H1 (cell line): ENCODE measurements around the gene NAA10. TPM values are rescaled to one million over a fixed set of nuclear protein-coding genes. Genes with fewer than 3 reads are reported as not detected.

Experiments
- BRCA1 ChIP-seq: IDR thresholded peaks from 2 replicates; pipeline ENCODE4 v1.6.1; 2012; ENCODE audit warnings: low read depth, low read length, improper control_type of control experiment
- CEBPB ChIP-seq: IDR thresholded peaks from 2 replicates; pipeline ENCODE4 v1.6.1; 2012; ENCODE audit warnings: low read depth, low read length
- CTBP2 ChIP-seq: IDR thresholded peaks from 2 replicates; pipeline ENCODE4 v1.7.0; 2011; ENCODE audit warnings: borderline replicate concordance, mild to moderate bottlenecking, moderate library complexity, mixed read lengths, low read length; ENCODE audit not compliant: insufficient read depth, insufficient read length
- KDM4A ChIP-seq: IDR thresholded peaks from one replicate; pipeline ENCODE4 v1.7.1; 2012; ENCODE audit warnings: low read depth, mild to moderate bottlenecking, moderate library complexity, low read length, inconsistent platforms; ENCODE audit not compliant: severe bottlenecking
- MAFK ChIP-seq: IDR thresholded peaks from 2 replicates; pipeline ENCODE4 v1.6.1; 2012; ENCODE audit warnings: low read depth, mild to moderate bottlenecking, improper control_type of control experiment, low read length
- SIN3A ChIP-seq, 2 experiments: IDR thresholded peaks in 1 of 2; conservative IDR thresholded peaks in 1 of 2; 2 replicates each; pipeline ENCODE4 v1.6.1; 2011 to 2012; ENCODE audit warnings: low read length in 2 of 2, improper control_type of control experiment in 1 of 2, low read depth in 1 of 2, mild to moderate bottlenecking in 1 of 2
- ZNF274 ChIP-seq: IDR thresholded peaks from 2 replicates; pipeline ENCODE4 v1.7.0; 2012; ENCODE audit warnings: low read length, borderline replicate concordance; ENCODE audit errors: extremely low read depth
- polyA plus RNA-seq, 7 experiments: library from polyadenylated mRNA; depleted of rRNA in 3 of 7; stranded (reverse) in 5 of 7; unstranded in 2 of 7; fragments of >200 nt in 5 of 7; fragments of 200-250 nt in 2 of 7; gene quantifications; 1 replicate in 5 of 7; 2 replicates in 1 of 7; 4 replicates in 1 of 7; pipeline versions ENCODE4 v1.2.1 to v1.2.3, GENCODE V29; 2011 to 2013; ENCODE audit warnings: missing spikeins in 2 of 7, mixed read lengths in 2 of 7
- total RNA-seq: library from RNA; stranded (reverse); fragmentation: NEBNext Ultra II Directional; extraction: Animal tissue kit (Norgen Biotek cat#: 25700); gene quantifications from 2 replicates; pipeline ENCODE4 v1.2.1, GENCODE V29; 2021
- TF ChIP-seq, protein P1 (sequence below): fragments of 300-600 bp; sonication (generic); IDR thresholded peaks from 2 replicates; pipeline ENCODE4 v1.7.1; 2012; ENCODE audit warnings: low read length, moderate library complexity, mild to moderate bottlenecking, inconsistent platforms; ENCODE audit not compliant: insufficient replicate concordance

NAA10 gene
- total and polyA plus RNA-seq, 2 of the 8 experiments (the other 6 are each of a cell fraction or from before 2014, with no cell fraction given) = 80.4 to 98.8 TPM

DNA sequence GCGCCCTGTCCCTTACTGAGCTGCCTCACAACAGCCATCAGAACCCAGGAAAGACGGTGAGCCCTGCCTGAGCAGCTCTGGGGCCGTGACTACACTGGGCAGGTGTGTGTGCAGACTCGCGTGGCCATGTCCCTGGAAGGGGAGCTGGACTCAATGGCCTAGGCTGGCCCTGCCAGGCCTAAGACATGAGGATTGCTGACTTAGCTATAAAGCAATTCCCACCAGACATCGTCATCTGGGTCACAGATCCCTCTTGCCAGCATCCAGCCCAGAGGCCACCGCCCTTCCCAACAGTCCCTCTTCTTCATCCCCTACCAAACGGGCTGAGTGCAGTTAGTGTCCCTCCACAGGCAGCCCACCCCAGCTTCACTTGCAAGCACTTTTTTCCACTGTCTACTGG, 3.7 kb downstream of the NAA10 start (continued):
- TF ChIP-seq, protein P1, sequence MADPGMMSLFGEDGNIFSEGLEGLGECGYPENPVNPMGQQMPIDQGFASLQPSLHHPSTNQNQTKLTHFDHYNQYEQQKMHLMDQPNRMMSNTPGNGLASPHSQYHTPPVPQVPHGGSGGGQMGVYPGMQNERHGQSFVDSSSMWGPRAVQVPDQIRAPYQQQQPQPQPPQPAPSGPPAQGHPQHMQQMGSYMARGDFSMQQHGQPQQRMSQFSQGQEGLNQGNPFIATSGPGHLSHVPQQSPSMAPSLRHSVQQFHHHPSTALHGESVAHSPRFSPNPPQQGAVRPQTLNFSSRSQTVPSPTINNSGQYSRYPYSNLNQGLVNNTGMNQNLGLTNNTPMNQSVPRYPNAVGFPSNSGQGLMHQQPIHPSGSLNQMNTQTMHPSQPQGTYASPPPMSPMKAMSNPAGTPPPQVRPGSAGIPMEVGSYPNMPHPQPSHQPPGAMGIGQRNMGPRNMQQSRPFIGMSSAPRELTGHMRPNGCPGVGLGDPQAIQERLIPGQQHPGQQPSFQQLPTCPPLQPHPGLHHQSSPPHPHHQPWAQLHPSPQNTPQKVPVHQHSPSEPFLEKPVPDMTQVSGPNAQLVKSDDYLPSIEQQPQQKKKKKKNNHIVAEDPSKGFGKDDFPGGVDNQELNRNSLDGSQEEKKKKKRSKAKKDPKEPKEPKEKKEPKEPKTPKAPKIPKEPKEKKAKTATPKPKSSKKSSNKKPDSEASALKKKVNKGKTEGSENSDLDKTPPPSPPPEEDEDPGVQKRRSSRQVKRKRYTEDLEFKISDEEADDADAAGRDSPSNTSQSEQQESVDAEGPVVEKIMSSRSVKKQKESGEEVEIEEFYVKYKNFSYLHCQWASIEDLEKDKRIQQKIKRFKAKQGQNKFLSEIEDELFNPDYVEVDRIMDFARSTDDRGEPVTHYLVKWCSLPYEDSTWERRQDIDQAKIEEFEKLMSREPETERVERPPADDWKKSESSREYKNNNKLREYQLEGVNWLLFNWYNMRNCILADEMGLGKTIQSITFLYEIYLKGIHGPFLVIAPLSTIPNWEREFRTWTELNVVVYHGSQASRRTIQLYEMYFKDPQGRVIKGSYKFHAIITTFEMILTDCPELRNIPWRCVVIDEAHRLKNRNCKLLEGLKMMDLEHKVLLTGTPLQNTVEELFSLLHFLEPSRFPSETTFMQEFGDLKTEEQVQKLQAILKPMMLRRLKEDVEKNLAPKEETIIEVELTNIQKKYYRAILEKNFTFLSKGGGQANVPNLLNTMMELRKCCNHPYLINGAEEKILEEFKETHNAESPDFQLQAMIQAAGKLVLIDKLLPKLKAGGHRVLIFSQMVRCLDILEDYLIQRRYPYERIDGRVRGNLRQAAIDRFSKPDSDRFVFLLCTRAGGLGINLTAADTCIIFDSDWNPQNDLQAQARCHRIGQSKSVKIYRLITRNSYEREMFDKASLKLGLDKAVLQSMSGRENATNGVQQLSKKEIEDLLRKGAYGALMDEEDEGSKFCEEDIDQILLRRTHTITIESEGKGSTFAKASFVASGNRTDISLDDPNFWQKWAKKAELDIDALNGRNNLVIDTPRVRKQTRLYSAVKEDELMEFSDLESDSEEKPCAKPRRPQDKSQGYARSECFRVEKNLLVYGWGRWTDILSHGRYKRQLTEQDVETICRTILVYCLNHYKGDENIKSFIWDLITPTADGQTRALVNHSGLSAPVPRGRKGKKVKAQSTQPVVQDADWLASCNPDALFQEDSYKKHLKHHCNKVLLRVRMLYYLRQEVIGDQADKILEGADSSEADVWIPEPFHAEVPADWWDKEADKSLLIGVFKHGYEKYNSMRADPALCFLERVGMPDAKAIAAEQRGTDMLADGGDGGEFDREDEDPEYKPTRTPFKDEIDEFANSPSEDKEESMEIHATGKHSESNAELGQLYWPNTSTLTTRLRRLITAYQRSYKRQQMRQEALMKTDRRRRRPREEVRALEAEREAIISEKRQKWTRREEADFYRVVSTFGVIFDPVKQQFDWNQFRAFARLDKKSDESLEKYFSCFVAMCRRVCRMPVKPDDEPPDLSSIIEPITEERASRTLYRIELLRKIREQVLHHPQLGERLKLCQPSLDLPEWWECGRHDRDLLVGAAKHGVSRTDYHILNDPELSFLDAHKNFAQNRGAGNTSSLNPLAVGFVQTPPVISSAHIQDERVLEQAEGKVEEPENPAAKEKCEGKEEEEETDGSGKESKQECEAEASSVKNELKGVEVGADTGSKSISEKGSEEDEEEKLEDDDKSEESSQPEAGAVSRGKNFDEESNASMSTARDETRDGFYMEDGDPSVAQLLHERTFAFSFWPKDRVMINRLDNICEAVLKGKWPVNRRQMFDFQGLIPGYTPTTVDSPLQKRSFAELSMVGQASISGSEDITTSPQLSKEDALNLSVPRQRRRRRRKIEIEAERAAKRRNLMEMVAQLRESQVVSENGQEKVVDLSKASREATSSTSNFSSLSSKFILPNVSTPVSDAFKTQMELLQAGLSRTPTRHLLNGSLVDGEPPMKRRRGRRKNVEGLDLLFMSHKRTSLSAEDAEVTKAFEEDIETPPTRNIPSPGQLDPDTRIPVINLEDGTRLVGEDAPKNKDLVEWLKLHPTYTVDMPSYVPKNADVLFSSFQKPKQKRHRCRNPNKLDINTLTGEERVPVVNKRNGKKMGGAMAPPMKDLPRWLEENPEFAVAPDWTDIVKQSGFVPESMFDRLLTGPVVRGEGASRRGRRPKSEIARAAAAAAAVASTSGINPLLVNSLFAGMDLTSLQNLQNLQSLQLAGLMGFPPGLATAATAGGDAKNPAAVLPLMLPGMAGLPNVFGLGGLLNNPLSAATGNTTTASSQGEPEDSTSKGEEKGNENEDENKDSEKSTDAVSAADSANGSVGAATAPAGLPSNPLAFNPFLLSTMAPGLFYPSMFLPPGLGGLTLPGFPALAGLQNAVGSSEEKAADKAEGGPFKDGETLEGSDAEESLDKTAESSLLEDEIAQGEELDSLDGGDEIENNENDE = no peak
- TF ChIP-seq BRCA1 = no peak
- no peak for TF ChIP-seq KDM4A
- no peak for TF ChIP-seq MAFK
- no peak for TF ChIP-seq CTBP2
- TF ChIP-seq SIN3A (conservative IDR thresholded peaks at IDR 0.05 in 1 of 2, IDR thresholded peaks at IDR 0.05 in 1 of 2; ENCODE audit: low read depth in 1 of 2, low read length in 2 of 2) = no peak
- no peak for TF ChIP-seq CEBPB
- TF ChIP-seq ZNF274 = no peak
